NCI-H2029 treated with DMSO at 0.1 percent for 48 hours (cell line): Measurements from ENCODE around the gene LYZL6.
"Not testable (repeated sequence)": the region's sequence is repeated elsewhere in the genome, so short reads cannot be mapped to it uniquely, and the experiment has no call there.

Source experiments
- DNase-seq: peaks from one replicate; lab custom pipeline; 2025; lab: John Stamatoyannopoulos, UW

The LYZL6 gene

GRCh38 chr17:35906926-35907637, 36.4 kb downstream of the LYZL6 start:
- no peak for DNase-seq

GRCh38 chr17:35906191-35906925, 37.2 kb downstream of the LYZL6 start:
- DNase-seq, result no peak

DNA sequence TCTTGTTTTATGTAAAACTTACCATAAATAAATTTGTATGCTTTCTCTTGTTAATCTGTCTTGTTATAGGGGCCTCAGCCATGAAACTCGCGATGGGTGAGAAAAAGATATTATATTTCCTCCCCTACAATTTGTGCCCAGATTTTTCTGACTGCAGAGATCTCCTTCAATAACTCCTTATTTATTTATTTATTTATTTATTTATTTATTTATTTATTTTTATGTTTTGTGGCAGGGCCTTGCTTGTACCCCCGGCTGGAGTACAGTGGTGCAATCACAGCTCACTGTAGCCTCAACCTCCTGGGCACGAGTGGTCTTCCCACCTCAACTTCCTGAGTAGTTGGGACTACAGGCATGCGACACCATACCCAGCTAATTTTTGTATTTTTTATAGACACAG, 40.1 kb downstream of the LYZL6 start:
- DNase-seq, result no peak

GRCh38 chr17:35901631-35902175, 41.8 kb downstream of the LYZL6 start:
- no peak for DNase-seq

- no peak for DNase-seq
Observed at GRCh38 chr17:35900708-35901480, 42.6 kb downstream of the LYZL6 start.

DNA sequence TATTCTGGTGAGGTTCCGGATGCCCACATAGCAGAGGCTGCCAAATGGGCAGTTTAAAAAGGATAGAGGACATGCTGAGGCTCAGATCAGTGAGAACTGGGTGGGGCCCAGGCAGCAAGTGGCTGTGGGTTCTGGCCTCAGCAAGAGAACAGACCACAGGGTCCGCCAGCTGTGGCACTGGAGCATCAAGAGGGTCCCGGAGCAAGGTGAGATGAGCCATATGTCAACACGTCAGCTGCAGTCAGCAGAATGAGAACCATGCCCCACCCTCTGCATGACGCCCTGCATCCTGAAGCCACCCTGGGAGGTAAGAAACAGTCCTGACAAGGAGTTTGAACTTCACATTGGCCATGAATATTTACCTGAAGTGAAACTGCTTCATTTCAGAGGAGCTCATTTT, 43.2 kb downstream of the LYZL6 start:
- no peak for DNase-seq

DNA sequence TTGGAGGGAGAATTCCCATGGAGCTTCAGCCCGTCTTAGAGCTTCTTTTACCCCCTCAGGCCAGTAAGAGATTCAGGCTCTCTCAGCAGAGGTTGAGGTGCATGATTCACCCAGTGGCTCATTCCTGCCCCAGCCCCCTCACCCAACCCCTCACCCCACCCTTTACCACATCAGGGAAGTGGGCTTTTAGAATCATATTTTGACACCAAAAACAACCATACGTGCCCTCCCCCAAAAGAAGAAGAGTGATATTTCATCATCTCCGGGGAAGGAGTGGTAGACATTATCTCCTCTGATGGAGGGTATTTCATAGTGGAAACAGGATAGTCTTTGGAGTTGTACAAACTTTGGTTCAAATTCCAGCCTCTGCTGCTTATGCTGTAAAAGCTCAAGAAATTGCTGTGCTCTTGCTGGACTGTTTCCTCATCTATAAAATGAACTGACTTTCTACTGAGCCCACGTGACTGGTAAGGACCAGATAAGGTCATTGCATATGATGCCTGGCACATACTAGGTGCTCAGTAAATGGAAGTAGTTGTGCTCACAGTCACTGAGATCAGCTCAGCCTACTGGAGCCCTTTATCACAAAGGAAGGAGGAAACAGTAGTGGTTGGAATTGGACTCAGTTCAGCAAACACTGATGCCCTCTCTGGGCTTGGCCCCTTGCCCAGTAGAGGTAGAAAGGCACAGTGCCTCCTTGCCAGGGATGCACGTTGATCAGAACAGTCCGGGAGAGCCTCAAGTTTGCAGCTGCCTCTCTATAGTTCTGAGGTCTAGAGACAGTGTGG, 45.0 kb downstream of the LYZL6 start:
- peak; percentile 77 for DNase-seq

GRCh38 chr17:35897772-35898171, 45.7 kb downstream of the LYZL6 start:
- not testable (repeated sequence) for DNase-seq

GRCh38 chr17:35895636-35896587, 47.6 kb downstream of the LYZL6 start:
- DNase-seq, result no peak

DNA sequence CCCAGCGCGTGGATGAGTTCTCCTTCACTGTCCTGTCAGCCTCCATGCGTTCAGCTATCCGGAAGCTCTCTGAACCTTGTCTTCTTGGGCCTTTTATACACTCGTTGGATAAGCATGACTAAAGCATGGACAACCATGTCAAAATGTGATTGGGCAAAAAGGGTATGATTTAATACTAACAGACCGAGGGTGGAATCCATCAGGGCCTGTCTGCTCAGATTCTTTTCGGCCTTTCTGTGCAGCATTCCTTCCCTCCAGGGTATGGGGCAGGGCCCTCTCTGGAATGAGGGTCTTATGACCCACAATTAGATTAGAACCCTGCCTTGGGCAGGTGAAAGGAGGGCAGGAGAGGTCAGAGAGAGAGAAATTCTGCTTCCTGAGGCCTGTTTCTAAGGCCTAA, 49.3 kb downstream of the LYZL6 start:
- DNase-seq, result no peak

DNA sequence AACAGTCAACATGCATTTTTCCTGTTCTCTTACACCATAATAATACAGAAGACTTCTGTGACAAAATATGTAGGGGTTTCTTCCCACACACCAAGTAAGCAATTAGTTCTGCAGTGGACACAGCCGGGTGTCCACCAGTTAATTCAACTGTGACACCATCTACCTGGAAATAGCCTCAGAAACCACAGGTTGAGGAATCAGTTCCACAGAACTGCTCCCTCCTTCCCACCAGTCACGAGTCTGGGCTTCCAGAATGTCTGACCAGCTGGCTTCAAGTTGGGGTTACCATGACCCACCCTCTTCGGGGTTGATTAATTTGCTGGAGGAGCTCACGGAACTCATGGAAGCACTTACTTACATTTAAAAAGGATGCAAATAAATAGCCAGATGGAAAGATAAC, 49.8 kb downstream of the LYZL6 start:
- no peak for DNase-seq

GRCh38 chr17:35892091-35893035, 51.1 kb downstream of the LYZL6 start:
- DNase-seq, result no peak

GRCh38 chr17:35891269-35891668, 52.2 kb downstream of the LYZL6 start:
- no peak for DNase-seq

GRCh38 chr17:35890774-35891155, 52.7 kb downstream of the LYZL6 start:
- DNase-seq, result peak; percentile 49

DNA sequence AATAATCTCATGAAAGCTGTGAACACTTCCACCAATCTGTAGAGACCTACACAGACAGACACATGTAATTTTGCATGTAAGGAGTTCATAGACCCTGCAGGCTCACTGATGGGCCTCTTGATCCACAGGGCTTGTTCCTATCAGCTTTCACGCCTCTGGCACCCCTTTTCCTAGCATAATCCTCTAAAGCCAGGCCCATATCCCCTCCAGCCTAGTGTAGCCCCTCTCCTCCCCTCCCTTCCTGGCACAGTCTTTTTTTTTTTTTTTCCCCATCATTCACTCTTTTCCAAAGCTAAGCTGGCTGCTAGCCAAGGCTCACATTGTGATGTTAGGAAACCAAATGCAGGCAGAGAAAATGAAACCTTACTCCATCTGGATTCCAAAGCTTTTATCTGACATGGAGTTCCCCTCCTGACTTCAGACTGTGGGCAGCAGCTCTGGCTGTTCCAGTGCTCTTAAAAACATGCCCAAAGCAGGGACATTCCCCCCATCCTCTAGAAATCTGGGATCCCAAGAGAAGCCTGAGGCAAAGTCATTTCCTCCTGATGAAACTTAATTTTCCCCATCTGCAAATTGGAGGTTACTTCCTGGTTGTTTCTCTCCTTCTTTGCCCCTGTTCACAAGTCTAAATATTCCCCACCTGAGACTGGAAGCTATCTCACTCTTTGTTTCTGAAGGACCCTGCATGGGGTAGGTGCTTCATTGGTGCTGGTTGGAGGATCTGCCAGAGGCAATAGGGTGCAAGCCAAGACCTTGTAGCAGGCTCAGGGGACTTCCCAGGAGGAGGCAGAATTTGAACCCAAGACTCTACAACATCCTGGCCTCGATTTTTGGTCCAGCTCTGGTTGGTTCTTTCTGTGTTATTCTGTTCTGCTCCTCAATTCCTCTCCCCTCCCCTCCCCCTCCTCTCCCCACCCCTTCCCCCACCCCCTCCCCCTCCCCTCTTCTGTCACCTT, 53.4 kb downstream of the LYZL6 start:
- peak; percentile 22 for DNase-seq

DNA sequence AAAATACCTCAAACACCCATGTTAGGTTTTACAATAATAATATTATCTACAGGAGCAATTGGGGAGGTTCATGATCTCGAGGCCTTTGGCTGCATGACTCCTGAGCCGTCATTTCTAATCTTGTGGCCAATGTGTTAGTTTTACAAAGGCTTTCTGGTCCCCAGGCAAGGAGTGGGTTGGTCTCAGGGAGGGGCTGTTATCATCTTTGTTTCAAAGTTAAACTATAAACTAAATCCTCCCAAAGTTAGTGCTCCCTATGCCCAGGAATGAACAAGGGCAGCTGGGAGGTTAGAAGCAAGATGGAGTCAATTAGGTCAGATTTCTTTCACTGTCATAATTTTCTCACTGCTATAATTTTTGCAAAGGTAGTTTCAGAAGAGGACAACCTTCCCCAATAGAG, 54.3 kb downstream of the LYZL6 start:
- DNase-seq, result no peak
